K562 (cell line): Measurements from ENCODE around the gene TMEM14C. TPM values are rescaled to one million over a fixed set of nuclear protein-coding genes. Genes with fewer than 3 reads are reported as not detected.

Experiments used
- ATF4 ChIP-seq: fragments of 450-650 bp; formaldehyde crosslinking; IDR thresholded peaks from 2 replicates; pipeline ENCODE4 v1.4.0; 2022; ENCODE audit warnings: mild to moderate bottlenecking, moderate library complexity
- C11orf30 ChIP-seq: fragments of 450-650 bp; IDR thresholded peaks from 2 replicates; pipeline ENCODE4 v1.6.1; 2016; ENCODE audit warnings: low read depth, mild to moderate bottlenecking
- E2F1 ChIP-seq: sonication (generic); formaldehyde crosslinking; IDR thresholded peaks from 2 replicates; pipeline ENCODE4 v1.8.1; 2023; ENCODE audit warnings: mild to moderate bottlenecking, missing genetic modification reagents, moderate library complexity
- MYNN ChIP-seq, 2 experiments: sonication (generic); formaldehyde crosslinking in 1 of 2; IDR thresholded peaks; 2 replicates each; pipeline versions ENCODE4 v1.5.0 to v1.6.1; 2016 to 2020; ENCODE audit warnings: antibody characterized with exemption in 1 of 2, missing genetic modification reagents in 1 of 2
- NEUROD1 ChIP-seq: fragments of 150-350 bp; IDR thresholded peaks from 2 replicates; pipeline ENCODE4 v1.6.1; 2014; ENCODE audit warnings: borderline replicate concordance, low read length, low read depth; ENCODE audit not compliant: partially characterized antibody
- POLR2H ChIP-seq: IDR thresholded peaks from 2 replicates; pipeline ENCODE4 v1.6.1; 2016; ENCODE audit warnings: missing genetic modification characterization, low read depth, mild to moderate bottlenecking, control low read depth, missing compliant biosample characterization, moderate library complexity
- RREB1 ChIP-seq: fragments of 250-450 bp; sonication (Bioruptor Pico); IDR thresholded peaks from 2 replicates; pipeline ENCODE4 v1.4.0; 2020
- TGIF2 ChIP-seq: sonication (generic); formaldehyde crosslinking; IDR thresholded peaks from 2 replicates; pipeline ENCODE4 v1.8.1; 2022; ENCODE audit warnings: mild to moderate bottlenecking, missing genetic modification reagents, moderate library complexity
- TRIM25 ChIP-seq: fragments of 450-650 bp; IDR thresholded peaks from 2 replicates; pipeline ENCODE4 v1.7.0; 2016; ENCODE audit warnings: borderline replicate concordance
- ZNF274 ChIP-seq: IDR thresholded peaks from 2 replicates; pipeline ENCODE4 v1.6.1; 2011; ENCODE audit warnings: low read depth, mild to moderate bottlenecking, low read length, moderate library complexity, borderline replicate concordance
- ZNF311 ChIP-seq: fragments of 250-450 bp; sonication (Bioruptor Pico); IDR thresholded peaks from 2 replicates; pipeline ENCODE4 v1.4.0; 2020; ENCODE audit warnings: mild to moderate bottlenecking, moderate library complexity
- ZNF639 ChIP-seq, 2 experiments: fragments of 200-800 bp in 1 of 2; sonication (Bioruptor generic) in 1 of 2; sonication (generic) in 1 of 2; formaldehyde crosslinking in 1 of 2; IDR thresholded peaks in 1 of 2; conservative IDR thresholded peaks in 1 of 2; 2 replicates each; pipeline versions ENCODE4 v1.5.0 to v1.6.1; 2016 to 2020; ENCODE audit warnings: missing compliant biosample characterization in 1 of 2, missing genetic modification characterization in 1 of 2, missing genetic modification reagents in 1 of 2
- ZNF76 ChIP-seq: fragments of 250-450 bp; sonication (Bioruptor Pico); IDR thresholded peaks from 2 replicates; pipeline ENCODE4 v1.4.0; 2020; ENCODE audit warnings: mild to moderate bottlenecking, moderate library complexity, borderline replicate concordance
- polyA plus RNA-seq, 8 experiments: library from polyadenylated mRNA; depleted of rRNA in 4 of 8; stranded (reverse) in 5 of 8; unstranded in 3 of 8; fragments of >200 nt; fragmentation: Nextera tagmentation in 2 of 8; fragmentation: Illumina TruSeq in 1 of 8; extraction: Ambion mirVana in 2 of 8; extraction: Trizol in 1 of 8; gene quantifications; 2 replicates each; pipeline versions ENCODE4 v1.2.1 to v1.2.3, GENCODE V29; 2011 to 2014; ENCODE audit warnings: inconsistent platforms in 1 of 8, missing spikeins in 1 of 8
- total RNA-seq, 7 experiments: library from RNA; depleted of rRNA in 6 of 7; stranded (reverse); fragments of >200 nt in 6 of 7; fragmentation: Illumina TruSeq in 2 of 7; extraction: Trizol in 2 of 7; gene quantifications; 2 replicates each; pipeline versions ENCODE4 v1.2.1 to v1.2.3, GENCODE V29; 2011 to 2021; ENCODE audit warnings: low replicate concordance in 1 of 7

The TMEM14C gene
- total and polyA plus RNA-seq, 9 of the 15 experiments (the other 6 are each of a cell fraction or from before 2014, with no cell fraction given): 151 to 496 (median 263) TPM

- TF ChIP-seq ATF4 (CRISPR knock-in tag) (no peak), ZNF76 (CRISPR knock-in tag) (0 out of 2 replicates have a peak, but pooled peaks have one; percentile 33), TGIF2 (CRISPR knock-in tag) (no peak; the same call in 1 of the 2 replicates), TRIM25 (no peak), NEUROD1 (peak; percentile 92), ZNF639 (CRISPR knock-in tag; conservative IDR thresholded peaks at IDR 0.05 in 1 of 2, IDR thresholded peaks at IDR 0.05 in 1 of 2) (peak in 1 of 2 experiments; percentile 99; a peak in 2 of 4 replicates), C11orf30 (peak; percentile 97), ZNF274 (no peak), RREB1 (CRISPR knock-in tag) (0 out of 2 replicates have a peak, but pooled peaks have one; percentile 26), MYNN (IDR thresholded peaks at IDR 0.05) (0 out of 2 replicates have a peak, but pooled peaks have one; percentile 30), MYNN (CRISPR knock-in tag; IDR thresholded peaks at IDR 0.05) (no peak), ZNF311 (CRISPR knock-in tag) (no peak), POLR2H (tag) (peak; percentile 78), E2F1 (CRISPR knock-in tag) (peak; percentile 35; the same call in 1 of the 2 replicates)
These were observed 28.4 kb upstream of the TMEM14C start, which contains the start of the genes C6orf52 and PAK1IP1 (continued) for GRCh38 chr6:10694302-10695085.
